HS-27A (cell line): ENCODE results near the gene SLC39A3.

Experiments
- DNase-seq: peaks from one replicate; pipeline ENCODE4 v3.0.0-alpha.2; 2012; ENCODE audit warnings: low read depth, missing footprints

The SLC39A3 gene

GRCh38 chr19:2703077-2703437, 36.8 kb downstream of the SLC39A3 start:
- DNase-seq: no peak

DNA sequence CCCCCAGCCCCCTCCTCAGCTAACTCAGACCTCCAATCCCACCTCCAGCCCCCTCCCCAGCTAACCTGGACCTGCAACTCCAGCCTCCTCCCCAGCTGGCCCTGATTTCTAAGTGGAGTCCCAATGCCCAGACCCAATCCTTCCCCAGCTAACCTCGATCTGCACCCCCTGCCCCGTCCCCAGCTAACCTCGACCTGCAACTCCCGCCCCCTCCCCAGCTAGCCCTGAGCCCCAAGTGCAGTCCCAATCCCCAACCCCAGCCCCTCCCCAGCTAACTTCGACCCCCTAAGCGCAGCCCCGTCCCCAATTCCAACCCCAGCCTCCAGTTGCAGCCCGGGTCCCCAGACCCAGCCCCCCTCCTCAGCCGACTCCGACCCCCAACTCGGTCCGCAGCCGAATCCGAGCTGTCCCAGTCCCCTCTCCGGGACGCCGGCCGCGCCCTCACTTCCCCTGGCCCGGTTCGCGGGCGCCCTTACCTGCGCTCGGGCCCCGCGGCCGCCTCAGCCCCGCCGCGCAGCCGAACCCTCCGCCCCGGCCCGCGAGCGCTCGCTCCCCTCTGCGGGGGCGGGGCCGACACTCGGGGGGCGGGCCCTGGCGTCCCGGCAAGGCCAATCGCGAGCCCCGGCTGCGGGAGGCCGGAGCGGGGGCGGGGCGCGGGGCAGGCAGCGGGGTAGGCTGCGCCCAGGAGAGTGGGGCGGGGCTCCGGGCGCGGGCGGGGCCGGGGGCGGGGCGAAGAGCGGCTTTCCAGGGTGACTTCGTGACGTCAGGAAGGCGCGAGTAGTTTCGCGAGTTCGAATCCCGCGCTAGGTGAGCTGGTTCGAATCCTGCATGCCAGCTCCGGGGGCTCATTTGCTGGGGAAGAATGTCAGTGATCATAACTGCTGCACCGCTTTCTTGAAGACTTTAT, 37.4 kb downstream of the SLC39A3 start, which contains the start of gene GNG7:
GNG7 (minus strand) TSS at position 525 of the 907 bp plus-strand sequence. CDS start 182,006 bp downstream, outside the sequence.
- DNase-seq: no peak

GRCh38 chr19:2701361-2702169, 38.3 kb downstream of the SLC39A3 start:
- no peak for DNase-seq

GRCh38 chr19:2700660-2701360, 39.0 kb downstream of the SLC39A3 start:
- DNase-seq: no peak

GRCh38 chr19:2699413-2700140, 40.2 kb downstream of the SLC39A3 start:
- DNase-seq: no peak

GRCh38 chr19:2694196-2694595, 45.6 kb downstream of the SLC39A3 start:
- no peak for DNase-seq

- DNase-seq: no peak
Observed at GRCh38 chr19:2693492-2694160, 46.2 kb downstream of the SLC39A3 start.

DNA sequence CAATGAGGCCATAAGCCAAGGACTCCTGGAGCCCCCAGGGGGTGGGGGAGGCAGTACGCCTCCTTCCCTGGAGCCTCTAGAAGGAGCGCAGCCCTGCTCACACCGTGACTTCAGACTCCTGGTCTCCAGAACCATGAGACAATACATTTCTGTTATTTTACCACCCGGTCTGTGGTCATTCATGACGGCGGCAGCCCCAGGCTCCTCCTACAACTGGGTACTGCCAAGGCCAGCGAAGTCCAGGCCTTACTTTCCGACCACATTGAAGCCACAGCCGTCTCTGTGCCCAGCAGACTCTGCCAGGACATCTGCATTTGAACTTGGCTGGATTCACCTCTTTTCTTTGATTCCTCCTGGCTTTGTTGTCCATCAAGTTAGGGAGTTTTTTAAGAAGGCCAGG, 47.9 kb downstream of the SLC39A3 start:
- no peak for DNase-seq

- no peak for DNase-seq
Observed at GRCh38 chr19:2690856-2691255, 49.0 kb downstream of the SLC39A3 start.

GRCh38 chr19:2686360-2686759, 53.5 kb downstream of the SLC39A3 start:
- no peak for DNase-seq

DNA sequence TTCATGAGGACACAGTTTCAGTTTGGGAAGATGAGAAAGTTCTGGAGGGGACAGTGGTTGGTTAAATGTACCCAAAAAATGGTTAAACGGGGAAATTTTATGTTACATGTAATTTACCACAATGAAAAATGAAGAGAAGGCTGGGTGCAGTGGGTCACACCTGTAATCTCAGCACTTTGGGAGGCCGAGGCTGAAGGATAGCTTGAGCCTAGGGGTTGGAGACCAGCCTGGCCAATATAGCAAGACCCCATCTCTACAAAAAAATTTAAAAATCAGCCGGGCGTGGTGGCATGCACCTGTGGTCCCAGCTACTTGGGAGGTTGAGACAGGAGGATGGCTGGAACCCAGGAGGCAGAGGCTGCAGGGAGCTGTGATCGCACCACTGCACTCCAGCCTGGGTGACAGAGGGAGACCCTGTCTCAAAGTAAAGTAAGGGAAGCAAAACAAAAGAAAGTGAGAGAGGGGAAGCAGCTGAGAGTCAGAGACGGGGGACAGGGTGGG, 54.6 kb downstream of the SLC39A3 start:
- no peak for DNase-seq

DNA sequence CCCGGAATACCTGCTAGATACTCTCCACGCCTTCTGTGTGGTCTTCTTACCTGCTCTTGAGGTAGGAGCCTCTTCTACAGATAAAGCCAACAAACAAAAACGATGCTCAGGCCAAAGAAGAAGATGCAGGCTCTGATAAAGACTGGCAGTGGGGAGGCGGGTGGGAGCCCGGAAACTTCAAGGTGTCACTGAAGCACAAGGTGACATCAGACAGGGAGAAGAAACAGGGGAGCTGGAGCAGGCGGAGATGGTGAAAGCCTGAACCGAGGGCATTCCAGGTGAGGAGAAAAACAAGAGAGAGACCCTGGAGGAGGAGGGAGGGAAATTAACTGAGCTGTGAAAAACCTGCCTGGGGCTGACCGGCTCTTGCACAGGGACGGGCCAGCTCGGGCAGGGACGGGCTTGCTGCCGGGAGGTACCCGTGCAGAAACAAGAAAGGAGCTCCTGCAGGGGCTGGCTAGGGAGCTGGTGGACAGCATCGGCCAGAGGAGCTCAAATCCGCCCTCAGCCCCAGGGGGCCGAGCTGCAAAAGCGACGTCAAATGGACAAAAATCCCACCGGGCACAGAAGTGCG, 56.3 kb downstream of the SLC39A3 start:
- DNase-seq: no peak
